GM18951 (cell line): Measurements from ENCODE around the gene OCRL.

Source experiments
- POLR2A ChIP-seq: IDR thresholded peaks from 4 replicates; pipeline ENCODE4 v1.6.1; 2011; ENCODE audit warnings: mild to moderate bottlenecking; ENCODE audit not compliant: insufficient read length, insufficient read depth; ENCODE audit errors: extremely low read depth
- in situ Hi-C: fragments of 300-500 bp; cut with MboI; formaldehyde crosslinking; loops from one replicate; pipeline ENCODE4 v1.12.0; 2022; ENCODE audit warnings: low sequenced_read_pairs, mixed read lengths, inconsistent platforms; ENCODE audit not compliant: unreplicated experiment

Gene OCRL

GRCh38 chrX:129637217-129638109 is 97.4 kb downstream of the OCRL start:
- no peak for TF ChIP-seq POLR2A
- in situ Hi-C loops = loop anchor here (25.0 kb wide), 1 partner anchor 200 kb away; the partner anchor contains the start of gene ZDHHC9

GRCh38 chrX:129638917-129639316 is 98.9 kb downstream of the OCRL start:
- in situ Hi-C loops = loop anchor here (25.0 kb wide), 1 partner anchor 198 kb away; the partner anchor contains the start of gene ZDHHC9
- TF ChIP-seq POLR2A = no peak

- in situ Hi-C loops = loop anchor here (25.0 kb wide), 1 partner anchor 197 kb away; the partner anchor contains the start of gene ZDHHC9
Measured at GRCh38 chrX:129640737-129641136, 100.7 kb downstream of the OCRL start.

GRCh38 chrX:129641469-129641868 is 101.4 kb downstream of the OCRL start:
- TF ChIP-seq POLR2A = no peak
- in situ Hi-C loops = loop anchor here (25.0 kb wide), 1 partner anchor 196 kb away; the partner anchor contains the start of gene ZDHHC9

More at GRCh38 chrX:129640737-129641136, 100.7 kb downstream of the OCRL start:
- TF ChIP-seq POLR2A = no peak

DNA sequence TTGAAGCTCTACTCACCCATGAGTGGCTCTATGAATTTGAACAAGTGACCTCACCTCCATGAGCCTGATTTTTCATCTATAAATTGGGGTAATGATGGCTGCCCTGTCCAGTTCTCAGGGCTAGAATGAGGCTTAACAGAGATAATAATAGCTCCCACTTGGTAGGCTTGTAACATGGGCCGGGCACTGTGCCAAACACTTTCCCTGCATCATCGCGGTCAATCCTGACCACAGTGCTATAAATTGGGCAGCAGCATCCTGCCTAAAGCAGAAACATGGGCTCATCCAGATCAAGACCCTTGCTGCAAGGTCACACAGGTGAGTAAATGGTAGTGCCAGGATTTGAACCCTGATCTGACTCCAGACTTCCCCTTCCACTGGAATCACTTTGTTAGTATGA is 101.9 kb downstream of the OCRL start:
- in situ Hi-C loops = loop anchor here (25.0 kb wide), 1 partner anchor 195 kb away; the partner anchor contains the start of gene ZDHHC9
- TF ChIP-seq POLR2A = no peak
